ENCODE results near the gene COL9A2.
"Not testable (repeated sequence)": the region's sequence is repeated elsewhere in the genome, so short reads cannot be mapped to it uniquely, and the experiment has no call there.

COL9A2 gene

DNA sequence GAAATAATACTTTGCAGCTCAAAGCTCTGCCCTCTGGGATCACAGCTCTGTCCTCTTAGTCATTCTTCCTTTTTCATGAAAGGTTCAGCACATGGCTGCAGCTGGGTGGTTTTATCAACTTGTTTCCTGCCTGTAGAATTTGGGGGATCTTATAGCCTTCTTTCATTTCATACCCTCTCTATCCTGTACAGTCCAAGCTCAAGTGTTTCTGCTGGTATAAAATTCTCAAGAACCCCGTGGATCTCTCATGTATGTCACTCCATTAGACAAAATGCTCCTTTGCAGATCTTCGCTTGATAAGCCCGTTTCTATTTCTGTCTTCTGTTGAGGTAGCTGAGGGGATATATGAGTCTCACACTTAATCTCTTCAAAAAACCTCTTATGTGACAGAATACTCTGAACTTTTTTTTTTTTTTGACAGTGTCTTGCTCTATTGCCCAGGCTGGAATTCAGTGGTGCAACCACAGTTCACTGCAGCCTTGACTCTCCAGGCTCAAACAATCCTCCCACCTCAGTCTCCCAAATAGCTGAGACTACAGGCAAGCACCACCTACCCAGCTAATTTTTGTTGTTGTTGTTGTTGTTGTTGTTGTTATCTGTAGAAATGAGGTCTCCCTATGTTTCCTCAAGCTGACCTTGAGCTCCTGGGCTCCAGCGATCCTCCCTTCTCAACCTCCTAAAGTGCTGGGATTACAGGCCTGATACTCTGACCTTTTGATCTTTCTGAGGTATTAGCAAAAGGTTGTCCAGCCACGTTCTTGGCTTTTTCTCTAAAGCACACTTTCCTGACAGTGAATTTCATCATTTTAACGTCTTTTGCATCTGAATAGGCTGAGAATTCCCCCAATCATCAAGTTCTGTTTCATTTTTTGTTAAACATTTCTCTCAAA, 24.6 kb upstream of the COL9A2 start:
- DNase-seq (ENCODE audit: insufficient read length, low spot score): no peak
- no peak for FAIRE-seq
- no peak for TF ChIP-seq POLR2A (IDR thresholded peaks at IDR 0.05; ENCODE audit: low read depth, low read length)

DNA sequence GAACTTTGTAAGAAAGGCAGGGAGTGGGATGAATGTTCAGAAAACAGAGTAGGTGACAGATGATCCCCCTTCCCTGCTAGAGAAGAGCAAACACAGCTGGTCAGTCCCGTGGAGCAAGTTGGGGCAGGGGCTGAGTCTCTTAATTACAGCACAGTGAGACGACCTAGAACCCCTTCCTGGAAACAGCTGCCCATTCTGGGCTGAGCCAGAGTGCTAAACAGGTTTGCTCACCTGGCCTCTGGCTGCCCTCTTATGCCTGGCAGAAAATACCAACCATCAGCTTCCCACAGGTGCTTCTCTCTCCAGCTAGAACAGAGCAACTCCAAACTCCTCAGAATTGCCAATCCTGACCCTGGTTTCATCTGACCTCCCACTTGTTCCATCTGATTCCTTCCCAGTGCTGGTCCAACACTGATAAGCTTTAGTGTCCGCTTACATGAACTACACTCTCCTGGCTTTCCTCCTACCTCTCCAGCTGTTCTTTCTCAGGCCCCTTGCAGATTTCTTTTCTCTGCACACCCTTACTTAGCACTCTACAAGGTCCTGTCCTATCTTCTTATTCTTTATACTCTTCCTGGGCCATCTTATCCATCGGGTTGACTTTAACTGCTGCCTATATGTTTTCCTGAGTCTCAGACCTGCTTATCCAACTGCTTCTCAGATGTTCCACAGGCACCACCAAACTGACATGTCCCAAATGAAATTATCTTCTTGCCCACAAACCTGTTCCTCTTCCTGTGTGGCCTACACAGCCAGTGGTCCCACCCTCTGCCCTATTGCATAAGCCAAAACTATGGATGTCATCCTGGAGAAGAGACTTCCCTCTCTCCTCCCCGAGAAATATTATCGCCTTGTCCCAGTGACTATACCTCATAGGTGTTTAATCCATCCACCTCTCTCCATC, 22.6 kb upstream of the COL9A2 start:
- no peak for TF ChIP-seq POLR2A (IDR thresholded peaks at IDR 0.05; ENCODE audit: low read depth, low read length)
- no peak for DNase-seq (ENCODE audit: insufficient read length, low spot score)
- FAIRE-seq: no peak

DNA sequence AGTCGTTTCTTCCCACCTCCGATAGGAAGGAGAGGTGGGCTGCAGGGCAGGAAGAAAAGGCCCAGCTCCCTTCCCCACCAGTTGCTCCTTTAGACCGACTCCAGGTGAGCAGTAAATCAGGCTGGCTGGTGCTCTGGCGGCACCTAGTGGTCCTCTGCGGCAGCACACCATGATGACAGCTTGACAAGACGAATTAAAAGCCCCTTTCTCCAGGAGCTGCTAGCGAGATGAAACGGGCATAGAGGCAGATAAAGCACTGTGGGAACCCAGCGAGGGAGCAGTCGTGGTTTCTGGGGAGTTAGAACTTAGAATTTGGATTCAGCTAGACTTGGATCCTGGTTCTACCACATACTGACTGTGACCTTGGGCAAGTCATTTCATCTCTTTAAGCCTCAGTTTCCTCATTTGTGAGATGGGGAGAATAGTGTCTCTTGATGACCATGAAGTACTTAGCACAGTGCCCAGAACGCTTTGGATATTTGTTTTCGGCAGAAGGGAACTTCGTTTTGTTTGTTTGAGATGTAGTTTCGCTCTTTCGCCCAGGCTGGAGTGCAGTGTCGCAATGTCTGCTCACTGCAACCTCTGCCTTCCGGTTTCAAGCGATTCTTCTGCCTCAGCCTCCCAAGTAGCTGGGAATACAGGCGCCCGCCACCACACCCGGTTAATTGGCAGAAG, 21.8 kb upstream of the COL9A2 start:
- peak; percentile 80 for DNase-seq (ENCODE audit: insufficient read length, low spot score)
- TF ChIP-seq POLR2A (IDR thresholded peaks at IDR 0.05; ENCODE audit: low read depth, low read length): no peak
- peak; percentile 76 for FAIRE-seq

DNA sequence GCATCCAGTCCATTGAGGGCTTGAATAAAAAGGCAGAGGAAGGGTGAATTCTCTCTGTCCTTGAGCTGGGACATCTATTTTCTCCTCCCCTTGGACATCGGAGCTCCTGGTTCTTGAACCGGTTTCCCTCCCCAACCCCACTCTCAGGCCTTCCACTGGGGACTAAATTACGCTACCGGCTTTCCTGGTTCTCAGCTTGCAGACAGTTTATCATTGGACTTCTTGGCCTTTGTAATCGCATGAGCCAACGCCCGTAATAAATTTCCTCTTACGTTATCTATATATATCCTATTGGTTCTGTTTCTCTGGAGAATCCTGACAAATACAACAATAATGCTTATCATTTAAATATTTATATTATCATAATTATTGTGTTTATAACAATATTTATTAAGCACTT, 20.4 kb upstream of the COL9A2 start:
- DNase-seq (ENCODE audit: insufficient read length, low spot score): no peak
- TF ChIP-seq POLR2A (IDR thresholded peaks at IDR 0.05; ENCODE audit: low read depth, low read length): no peak
- no peak for FAIRE-seq

DNA sequence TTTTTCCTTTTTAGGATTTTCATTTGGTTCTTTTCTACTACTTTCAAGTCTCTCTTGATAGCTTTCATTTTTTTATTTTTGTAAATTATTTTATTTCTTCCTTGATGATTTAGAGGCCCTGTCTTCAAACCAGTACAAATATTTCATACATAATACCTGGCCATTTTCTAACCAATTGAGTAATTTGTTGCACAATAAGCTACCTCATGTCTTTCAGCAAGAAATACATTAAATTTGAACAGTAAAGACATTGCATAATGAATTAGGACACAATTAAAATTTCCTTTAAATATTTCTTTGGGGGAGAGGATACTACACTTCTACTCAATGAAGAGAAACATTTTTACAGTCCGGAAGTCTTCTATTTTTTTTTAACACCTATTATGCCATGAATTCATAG, 15.6 kb upstream of the COL9A2 start:
- TF ChIP-seq POLR2A (IDR thresholded peaks at IDR 0.05; ENCODE audit: low read depth, low read length): no peak
- no peak for DNase-seq (ENCODE audit: insufficient read length, low spot score)
- FAIRE-seq: no peak

DNA sequence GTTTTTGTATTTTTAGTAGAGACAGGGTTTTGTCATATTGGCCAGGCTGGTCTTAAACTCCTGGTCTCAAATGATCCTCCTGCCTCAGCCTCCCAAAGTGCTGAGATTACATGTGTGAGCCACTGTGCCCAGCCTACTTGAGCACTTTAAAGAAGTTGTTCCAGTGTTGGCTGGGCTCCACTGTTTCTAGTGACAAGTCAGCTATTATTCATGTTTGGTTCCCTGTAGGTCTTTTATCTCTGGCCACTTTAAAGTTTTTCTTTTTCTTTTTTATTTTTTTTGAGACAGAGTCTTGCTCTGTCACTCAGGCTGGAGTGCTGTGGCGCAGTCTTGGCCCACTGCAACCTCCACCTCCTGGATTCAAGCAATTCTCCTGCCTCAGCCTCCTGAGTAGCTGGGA, 14.3 kb upstream of the COL9A2 start:
- FAIRE-seq; DNase-seq (ENCODE audit: insufficient read length, low spot score): not testable (repeated sequence)

DNA sequence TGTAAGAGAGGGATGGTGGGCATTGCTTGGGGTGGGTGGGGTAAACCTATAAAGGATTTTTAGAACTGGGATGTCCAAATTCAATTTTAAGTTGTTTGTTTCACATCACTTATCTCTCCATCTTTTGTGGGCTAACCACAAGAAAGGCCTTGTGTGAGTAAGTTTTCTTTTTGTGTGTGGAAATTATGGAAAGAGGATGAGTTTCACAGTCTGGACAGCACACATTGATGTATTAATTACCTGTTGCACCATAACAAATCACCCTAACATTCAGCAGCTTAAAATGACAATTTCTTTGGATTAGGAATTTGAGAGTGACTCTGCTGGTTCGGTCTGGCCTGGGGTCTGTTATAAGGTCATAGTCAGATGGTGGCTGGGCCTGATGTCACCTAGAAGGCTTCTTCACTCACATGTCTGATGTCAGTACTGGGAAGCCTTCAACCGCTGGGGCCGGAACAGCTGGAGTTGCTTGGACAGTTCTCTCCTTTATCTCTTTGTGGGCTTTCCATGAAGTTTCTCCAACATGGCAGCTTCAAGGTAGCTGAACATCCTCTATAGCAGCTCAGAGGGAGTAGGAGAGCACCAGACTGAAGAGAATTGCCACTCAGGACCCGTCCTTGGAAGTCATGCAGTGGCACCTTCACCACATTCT, 2.0 kb upstream of the COL9A2 start:
- no peak for FAIRE-seq
- no peak for DNase-seq (ENCODE audit: insufficient read length, low spot score)
- no peak for TF ChIP-seq POLR2A (IDR thresholded peaks at IDR 0.05; ENCODE audit: low read depth, low read length)

DNA sequence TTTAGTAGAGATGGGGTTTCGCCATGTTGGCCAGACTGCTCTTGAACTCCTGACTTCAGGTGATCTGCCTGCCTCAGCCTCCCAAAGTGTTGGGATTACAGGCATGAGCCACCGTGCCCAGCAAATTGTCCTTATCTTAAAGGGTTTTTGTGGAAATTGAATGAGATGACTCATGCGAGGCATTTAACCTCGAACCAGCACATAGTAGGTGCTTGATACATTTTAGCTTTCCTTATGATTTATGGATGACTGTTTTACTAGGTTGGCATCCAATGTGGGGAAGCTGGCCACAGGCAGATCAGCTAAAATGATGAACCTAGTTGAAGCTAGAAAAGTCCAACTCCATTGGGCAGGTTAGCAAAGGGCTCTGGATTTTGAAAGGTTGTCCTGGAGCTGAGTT, 1.4 kb upstream of the COL9A2 start:
- no peak for FAIRE-seq
- TF ChIP-seq POLR2A (IDR thresholded peaks at IDR 0.05; ENCODE audit: low read depth, low read length): no peak
- no peak for DNase-seq (ENCODE audit: insufficient read length, low spot score)

DNA sequence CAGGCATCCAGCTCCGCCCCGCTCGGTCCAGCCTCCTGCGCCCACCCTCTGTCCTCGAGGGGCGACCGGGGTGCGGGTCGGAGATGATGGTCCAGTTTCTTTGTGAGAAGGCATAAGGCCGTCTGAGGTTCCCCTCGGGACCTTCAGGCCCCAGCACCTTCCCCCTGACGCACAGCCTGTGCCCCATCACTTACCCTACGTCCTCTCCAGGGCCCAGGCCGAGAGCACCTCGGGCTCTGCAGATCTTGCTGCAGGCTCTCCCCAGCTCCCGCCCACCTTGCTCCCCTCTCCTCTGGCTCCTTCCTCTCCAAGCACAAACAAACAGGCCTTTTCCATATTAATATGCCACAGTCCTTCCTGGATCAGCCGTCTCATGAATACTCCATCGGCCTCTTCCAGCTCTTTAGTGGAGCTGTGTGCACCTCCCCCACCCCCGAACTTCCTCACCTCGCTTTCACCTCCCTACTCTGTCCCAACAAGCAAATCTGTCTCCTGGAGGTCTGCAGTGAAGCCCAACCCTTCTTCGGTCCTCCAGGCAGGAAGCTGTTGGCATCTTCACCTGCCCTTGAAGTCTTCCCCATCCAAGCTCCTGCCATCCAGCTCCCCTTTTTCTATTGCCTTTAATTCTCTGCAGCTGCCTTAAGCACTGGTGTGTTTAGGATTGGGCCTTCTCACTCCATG, 448 bp upstream of the COL9A2 start:
- TF ChIP-seq POLR2A (IDR thresholded peaks at IDR 0.05; ENCODE audit: low read depth, low read length): no peak
- DNase-seq (ENCODE audit: insufficient read length, low spot score) (no peak), FAIRE-seq (no peak)

DNA sequence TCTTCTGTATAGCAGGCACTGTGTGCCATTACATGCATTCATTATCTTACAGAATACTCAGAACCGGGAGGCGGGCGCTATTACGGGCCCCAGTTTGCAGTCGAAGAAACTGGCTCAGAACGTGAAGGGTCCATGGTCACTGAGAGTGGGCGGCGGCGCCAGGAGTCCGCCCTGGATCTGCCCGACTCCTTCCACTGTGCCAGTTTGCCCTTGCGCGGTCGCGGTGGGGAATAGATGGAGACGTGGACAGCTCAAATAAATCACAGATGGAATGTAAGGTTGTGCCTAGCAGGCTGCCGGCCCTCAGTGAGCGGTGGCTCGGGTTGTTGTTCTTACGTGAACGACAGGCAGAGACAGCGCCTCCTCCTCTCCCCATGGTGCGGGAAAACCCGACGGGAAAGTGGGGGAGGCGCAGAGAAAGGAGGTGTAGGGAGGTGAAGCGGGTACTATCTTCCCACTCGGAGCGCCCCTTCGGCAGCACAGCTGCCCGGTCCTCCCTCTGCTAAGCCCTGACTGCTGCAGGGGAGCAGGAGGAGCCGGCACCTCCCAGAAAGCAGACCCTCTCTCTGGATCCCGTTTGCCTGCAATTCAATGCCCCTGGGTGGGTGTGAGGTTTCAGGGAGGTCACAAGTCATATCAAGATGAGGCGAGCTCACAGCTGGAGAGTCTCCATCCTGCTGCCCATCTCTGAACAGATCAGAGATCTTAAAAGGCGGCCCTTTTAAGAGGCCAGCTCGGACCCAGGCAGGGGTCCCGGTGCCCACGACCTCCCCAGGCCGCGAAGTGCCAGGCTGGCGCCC, 1.1 kb downstream of the COL9A2 start:
- no peak for DNase-seq (ENCODE audit: insufficient read length, low spot score)
- TF ChIP-seq POLR2A (IDR thresholded peaks at IDR 0.05; ENCODE audit: low read depth, low read length): no peak
- FAIRE-seq: no peak

DNA sequence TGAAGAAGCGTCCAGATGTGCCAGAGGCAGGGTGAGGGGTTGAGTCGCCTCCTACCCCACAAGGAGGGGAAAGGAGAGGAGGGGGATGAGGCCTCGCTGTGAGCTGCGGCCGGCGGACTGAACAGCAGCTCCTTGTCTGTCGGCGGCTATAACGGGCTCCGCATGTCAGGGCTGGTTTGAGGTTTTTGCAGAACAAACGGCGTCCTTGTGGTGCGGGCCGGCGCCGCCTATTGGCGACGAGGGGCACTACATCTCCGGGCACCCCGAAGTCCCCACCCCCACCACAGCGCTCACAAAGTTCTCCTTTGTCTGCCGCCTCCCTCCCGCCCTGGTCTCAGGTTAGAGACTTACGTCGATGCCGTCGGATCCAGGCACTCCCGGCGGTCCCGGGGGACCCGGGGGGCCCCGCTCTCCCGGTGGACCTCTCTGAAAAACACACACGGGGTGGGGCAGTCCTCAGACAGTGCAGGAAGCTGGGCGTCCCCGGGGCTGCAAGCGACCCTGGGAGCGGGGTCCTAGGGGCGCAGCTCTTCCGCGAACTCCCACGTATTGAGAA, 1.8 kb downstream of the COL9A2 start:
- TF ChIP-seq POLR2A (IDR thresholded peaks at IDR 0.05; ENCODE audit: low read depth, low read length): no peak
- FAIRE-seq: no peak

DNA sequence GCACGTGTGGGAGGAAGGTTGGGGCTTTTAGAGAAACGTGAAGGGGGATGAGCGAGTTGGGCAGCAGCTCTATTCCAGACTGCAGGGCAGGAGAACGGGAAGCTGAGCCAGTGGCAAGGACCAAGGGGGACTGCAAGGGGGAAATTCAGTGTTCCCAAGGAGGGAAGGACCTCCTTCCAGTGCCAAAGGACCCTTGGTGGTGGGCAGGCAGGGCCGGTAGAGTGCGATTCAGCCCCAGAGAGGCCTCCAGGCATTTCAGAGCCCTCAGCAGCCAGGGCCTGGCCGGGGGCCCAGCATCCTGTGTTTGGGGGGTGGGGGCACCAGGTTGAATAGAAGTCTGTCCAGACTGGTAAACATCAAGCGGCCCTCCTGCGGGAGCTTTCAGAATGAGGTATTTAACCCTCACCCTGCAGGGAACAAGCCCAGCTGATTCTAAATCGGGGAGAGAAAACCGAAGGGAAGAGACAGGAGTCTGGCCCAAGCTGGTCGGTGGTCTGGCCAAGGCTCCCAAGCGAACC, 2.3 kb downstream of the COL9A2 start:
- no peak for FAIRE-seq
- TF ChIP-seq POLR2A (IDR thresholded peaks at IDR 0.05; ENCODE audit: low read depth, low read length): no peak
- DNase-seq (ENCODE audit: insufficient read length, low spot score): no peak

More for the DNA sequence above, 1.8 kb downstream of the COL9A2 start:
- DNase-seq (ENCODE audit: insufficient read length, low spot score): no peak

Data from H54 (cell line).